Measurements from ENCODE around the gene FNDC10.
"Not testable (repeated sequence)": the region's sequence is repeated elsewhere in the genome, so short reads cannot be mapped to it uniquely, and the experiment has no call there.

FNDC10 gene

DNA sequence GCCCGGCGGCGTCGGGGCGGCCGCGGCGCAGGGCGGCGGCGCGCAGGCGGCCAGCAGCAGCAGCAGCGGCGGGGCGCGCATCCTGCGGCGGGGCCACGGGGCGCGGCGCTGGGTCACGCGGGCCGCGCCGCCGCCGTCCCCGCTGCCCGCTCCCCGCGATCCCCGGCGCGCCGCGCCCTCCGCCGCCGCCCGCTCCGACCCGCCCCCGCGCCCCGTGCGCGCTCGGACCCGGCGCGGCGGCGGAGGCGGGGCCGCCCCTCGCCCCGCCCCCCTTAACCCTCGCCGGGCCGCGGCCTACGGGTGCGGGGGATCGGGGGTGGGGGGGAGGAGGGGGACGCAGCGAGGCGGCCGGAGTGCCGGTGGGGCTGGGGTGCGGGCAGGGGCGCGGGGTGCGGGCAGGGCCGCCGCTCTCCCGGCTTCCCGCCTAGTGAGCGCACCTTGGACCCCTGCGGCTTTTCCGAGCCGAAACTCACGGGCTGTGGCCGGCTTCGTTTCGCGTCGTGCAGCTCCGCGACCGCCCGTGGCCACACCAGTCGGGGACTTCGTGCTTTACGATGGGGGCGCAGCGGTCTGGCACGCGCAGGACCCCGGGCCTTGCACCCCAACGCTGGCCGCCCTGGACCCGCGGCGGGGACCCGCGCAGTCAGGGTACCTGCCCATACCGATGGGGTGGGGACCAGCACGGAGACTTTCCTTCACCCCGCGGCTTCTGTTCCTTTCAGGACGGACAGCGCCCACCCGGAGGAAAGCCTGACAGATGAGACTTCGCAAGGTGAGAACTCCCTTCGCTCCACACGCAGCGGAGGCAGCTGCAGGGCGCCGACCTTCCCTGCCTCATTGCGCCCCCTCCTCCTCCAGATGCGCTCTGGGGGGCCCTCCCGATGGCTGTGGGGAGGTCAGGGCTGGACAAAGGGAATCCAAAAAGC is at the start of gene FNDC10:
Gene FNDC10, minus strand, starts transcription at position 201 of the 926 bp plus-strand sequence. Its CDS starts 120 bp downstream, at position 81.
- DNase-seq: no peak

DNA sequence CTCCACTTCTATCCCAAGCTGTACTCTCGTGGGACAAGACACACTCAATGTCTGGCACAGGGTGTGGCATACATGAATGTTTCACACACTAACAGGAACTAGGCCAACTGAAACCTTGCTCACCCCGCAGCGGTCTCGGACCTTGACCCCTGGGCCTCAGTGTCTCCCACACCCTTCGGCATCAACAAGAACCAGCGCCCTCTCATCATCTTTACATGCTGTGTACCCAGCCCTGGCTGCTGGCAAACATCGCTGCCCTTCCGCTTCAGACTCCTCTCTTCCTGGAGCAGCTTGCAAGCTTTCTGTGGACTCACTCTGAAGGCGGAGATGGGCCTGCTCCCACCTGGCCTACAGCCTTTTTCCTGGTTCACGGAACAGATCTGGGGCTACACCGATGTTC is 48.3 kb upstream of the FNDC10 start:
- not testable (repeated sequence) for DNase-seq

DNA sequence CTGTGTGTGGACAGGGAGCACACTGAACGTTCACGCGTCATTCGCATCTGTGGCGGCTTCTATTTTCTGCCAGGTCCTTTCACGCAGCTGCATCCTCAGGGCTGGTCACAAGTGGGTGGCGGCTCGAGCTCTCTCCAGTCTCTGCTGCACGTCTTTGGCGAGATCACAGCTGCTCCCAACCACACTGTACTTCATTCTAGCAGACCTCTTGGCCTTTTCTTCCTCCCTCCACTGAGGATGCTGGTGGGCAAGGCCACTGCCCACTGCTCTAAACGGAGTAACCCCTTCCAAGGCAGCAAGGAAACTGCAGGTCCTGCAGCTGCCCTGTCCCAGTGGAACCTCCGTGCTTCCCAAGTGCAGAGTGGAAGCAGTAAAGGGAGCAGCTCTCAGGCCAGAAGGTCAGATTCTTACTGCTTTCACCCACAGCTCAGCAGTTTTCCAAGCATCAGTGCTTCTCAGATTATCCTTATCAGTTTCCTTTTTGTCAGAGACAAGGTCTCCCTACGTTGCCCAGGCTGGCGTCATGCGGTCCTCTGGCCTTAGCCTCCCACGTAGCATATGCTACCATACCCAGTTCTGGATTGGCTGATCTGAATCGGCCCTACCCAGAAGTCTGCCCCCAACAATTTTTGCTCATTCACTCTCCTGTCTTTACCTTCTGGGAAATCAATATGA is 47.8 kb upstream of the FNDC10 start:
- not testable (repeated sequence) for DNase-seq

DNA sequence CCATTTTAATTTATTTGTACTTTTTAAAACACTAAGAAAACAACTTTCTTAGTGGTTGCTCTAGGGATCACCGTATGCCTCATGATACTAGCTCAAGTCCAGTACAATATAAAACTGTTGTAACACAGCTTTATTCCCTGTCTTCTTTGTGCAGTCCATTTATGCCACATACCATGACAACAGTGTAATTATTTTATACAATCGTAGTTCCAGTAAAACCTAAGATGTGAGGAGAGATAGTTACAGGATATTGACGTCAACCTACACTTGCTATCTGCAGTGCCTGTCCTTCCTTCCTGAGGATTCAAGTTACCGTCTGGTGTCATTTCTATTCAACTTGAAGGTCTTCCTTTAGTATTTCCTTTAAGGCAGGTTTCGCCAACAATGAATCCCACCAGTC is 46.4 kb upstream of the FNDC10 start:
- DNase-seq: not testable (repeated sequence)

DNA sequence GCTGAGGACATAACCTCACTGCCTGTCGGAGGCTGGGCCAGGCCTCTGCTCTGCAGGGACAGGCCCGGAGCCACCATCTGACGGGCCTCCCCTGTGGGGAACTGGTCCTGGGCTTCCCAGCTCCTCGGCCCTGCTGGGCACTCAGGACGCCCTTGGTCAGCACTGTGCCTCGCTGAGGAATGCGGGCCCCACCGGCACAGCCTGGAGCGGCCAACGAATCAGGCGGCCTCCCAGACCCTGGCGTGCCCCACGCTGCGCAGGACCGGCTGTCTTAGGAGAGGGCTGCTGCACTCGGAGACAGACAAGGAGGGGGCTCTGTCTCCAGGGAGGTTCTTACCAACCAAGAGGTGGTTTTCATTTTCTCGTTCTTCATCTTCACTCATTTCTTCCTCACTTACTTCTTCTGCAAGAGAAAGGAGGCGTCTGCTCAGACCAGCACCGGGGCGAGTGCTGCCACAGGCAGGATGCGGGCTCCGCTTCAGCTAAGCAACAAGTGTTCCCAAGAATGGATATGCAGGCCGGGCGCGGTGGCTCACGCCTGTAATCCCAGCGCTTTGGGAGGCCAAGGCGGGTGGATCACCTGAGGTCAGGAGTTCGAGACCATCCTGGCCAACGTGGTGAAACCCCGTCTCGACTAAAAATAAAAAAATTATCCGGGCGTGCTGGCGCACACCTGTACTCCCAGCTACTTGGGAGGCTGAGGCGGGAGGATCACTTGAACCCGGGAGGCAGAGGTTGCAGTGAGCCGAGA is 41.0 kb upstream of the FNDC10 start:
- not testable (repeated sequence) for DNase-seq

DNA sequence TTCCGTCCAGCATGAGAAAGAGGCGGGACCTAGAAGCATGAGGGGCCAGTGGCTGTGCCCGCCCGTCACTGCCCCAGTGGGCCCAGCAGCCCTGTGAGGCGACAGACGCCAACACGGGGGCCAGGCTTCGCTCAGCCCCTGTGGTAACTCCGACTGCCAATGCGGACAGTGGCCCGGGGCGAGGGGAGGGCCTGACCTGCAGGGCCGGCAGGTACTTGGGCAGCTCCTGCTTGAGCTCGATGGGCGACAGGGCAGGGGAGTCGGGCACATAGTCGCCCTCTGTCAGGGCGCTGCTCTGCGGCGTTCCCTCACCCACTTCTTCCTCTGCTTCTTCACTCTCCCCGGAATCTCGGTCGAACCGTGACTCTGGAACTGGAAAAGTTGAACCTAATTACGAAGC is 40.1 kb upstream of the FNDC10 start:
- DNase-seq: not testable (repeated sequence)

DNA sequence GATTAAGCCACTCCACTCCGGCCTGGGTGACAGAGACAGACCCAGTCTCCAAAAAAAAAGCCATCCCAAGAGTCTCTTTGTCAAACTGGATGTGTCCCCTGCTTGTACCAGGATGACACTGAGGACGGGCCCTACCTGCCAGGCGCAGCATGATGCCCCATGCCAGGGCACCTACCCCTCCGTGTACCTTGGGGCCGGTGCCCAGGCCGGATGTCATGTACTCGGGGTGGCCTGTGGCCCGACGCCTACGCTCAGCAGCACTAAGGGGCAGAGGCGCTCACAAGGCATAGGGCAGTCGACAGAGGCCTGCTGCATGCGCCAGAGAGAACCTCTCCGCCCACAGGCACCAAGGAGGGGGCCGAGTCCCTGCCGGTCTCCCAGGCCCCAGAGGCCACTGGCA is 39.4 kb upstream of the FNDC10 start:
- DNase-seq: not testable (repeated sequence)

DNA sequence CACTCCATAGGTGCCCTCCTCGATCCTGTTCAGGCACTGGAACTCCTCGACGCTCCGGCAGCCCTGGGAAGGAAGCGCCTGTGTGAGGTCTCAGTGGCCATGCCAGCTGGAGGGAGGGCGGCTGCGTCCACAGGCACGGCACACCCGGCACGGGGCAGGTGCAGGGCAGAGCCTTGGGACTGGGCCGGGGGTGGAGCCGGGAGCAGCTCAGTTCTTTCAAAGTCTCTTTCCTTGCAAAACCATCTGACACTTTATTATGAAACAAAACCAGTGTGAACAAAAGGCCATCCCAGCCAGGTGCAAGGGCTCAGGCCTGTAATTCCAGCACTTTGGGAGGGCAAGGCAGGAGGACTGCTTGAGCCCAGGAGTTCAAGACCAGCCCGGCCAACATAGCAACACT is 38.6 kb upstream of the FNDC10 start:
- DNase-seq: not testable (repeated sequence)

DNA sequence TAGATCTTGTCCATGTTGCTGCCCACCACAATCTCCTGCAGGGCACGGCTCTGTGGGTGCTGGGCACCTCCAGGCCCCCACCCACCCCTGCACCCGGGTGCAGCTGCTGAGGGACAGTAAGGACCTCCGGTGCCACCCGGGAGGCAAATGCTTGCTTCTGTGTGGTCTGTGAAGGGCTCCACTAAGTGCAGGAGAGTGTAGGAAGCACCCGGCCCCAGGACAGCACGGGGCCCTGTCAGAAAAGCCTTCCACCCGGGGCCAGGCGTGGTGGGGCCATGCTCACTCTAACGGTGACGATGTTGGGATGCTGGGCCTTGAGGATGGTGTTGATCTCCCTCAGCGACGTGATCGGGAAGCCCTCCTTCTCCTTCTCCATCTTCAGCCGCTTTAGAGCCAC is 37.5 kb upstream of the FNDC10 start:
- not testable (repeated sequence) for DNase-seq

DNA sequence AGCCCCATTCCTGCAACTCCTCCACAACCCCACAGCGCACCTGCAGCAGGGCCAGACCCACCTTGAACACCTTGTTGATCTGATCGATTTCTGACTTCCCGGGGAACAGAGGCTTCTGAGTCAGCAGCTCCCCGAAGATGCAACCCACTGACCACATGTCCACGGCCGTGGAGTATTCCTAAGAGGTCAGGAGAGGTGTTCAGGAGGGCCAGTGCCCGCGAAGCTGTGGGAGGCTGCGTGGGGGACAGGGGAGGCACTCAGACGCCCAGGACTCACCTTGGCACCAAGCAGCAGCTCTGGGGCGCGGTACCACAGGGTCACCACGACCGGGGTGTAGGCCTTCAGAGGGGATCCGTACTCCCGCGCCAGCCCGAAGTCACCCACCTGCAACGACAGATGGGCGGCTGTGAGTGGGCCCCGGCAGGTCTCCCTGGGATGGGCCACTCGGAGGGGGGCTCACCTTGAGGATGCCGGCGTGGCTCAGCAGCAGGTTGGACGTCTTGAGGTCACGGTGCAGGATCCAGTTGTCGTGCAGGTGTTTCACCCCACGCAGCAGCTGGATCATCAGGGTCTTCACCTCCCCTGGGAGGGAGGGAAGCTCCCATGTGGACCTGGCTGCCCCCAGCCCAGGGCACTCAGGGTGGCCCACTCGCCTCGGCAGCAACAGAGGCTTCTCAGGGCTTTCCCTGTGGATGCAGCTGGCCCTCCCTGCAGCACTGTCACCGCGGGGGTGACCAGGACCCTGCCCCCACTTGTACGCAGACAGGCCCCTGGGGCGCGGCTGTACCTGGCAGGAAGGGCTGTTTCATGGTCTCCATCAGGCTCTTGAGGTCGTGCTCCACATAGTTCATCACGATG is 36.9 kb upstream of the FNDC10 start:
- DNase-seq: not testable (repeated sequence)

DNA sequence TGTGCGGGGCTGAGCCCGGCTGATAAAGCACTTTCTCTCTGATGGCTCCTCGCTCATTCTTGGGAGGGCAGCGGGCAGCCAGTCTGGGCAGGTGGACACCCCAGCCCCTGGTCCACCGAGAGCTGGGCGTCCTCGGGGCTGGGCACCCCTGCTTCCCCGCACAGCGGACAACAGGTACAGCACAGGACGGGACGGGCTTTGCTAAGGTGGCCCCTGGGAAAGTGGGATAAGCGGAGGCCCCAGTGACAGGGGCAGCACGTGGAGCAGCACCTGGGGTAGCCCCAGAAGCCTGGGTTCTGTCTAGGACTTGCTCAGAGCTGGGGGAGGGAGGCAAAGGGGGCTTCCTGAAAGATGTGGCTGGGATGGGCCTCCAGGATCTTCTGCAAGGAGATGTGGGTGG is 34.7 kb upstream of the FNDC10 start:
- not testable (repeated sequence) for DNase-seq

DNA sequence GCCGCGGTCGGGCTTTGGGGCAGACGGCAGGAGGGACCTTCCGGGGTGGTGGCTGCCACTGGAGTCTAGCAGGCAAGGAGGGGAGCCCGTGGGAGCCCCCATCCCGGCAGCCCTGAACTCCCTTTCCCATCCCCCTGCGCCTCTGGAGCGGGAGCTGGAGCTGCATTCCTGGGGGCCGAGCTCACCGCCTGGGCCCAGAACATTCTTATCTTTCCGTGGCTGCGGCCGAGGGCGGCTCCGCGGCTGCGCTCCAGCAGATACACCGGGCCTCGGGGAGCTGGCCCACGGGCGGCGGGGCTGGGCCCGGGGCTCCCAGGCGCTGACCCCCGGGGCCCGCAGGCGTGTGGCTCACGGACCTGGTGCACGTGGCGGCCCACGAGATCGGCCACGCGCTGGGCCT is 33.5 kb upstream of the FNDC10 start:
- not testable (repeated sequence) for DNase-seq

DNA sequence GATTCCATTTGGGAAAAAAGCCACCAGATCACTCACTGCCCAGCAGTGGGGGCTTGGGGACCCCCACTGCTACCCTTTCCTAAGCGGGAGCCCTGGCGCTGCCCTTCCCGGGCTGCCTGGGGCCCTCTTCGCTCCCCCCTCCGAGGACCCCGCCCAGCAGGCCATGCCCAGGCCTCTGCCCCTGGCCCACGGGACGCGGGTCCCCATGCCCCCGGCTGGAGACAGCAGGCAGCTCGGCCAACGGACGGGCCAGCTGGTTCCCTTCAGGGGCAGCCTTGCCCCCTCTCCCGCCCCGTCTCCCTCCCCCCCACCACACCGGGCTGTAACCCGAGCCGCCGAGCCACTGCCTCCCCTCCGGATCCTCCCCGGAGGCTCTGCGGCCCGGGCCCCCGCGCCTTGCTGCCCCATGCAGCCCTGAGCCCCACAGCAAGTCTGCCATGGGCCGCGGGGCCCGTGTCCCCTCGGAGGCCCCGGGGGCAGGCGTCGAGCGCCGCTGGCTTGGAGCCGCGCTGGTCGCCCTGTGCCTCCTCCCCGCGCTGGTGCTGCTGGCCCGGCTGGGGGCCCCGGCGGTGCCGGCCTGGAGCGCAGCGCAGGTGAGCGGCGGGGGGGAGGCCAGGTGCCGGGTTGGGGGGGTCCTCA is 32.0 kb upstream of the FNDC10 start, which contains the start of gene MMP23B:
Gene MMP23B, plus strand, starts transcription at position 392 of the 639 bp plus-strand sequence. Its CDS starts 46 bp downstream, at position 438.
- no peak for DNase-seq

DNA sequence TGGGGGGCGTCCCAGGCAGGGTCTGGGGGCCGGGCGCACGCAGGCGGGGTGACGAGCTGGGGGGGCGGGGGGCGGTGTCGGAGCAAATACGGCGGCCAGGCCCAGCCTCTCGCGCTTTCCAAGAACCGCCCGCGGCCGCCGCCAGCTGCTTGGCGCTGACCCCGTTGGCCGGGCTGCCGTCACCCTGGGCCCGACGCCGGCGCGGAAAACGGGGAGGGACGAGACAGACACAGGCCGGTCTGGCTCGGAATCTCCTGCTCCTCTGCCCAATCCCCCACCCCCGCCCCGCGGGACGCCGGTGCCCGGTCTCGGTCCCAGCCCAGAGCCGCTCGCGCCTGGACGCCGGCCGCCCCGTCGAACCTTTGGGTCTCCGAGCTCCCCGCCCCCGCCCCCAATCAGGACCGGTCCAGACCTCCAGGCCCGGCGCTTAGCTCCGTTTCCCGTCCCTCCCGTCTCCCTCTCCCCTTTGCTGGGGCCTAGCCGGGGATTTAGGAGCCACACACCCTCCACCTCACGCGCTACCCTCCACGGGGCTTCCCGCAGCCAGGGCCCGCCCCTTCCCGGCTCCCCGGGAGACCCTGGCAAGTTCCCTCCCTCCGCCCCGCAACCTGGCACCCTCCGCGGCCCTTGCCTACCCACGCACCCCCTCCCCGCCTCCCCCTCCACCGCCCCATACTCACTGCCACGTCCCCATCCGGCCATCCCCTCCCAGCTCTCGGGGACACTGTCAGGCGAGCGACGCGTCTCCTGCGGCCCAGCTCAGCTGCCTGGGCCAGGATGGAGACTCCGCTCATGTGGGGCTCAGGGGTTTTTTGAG is 31.2 kb upstream of the FNDC10 start:
- DNase-seq: no peak

DNA sequence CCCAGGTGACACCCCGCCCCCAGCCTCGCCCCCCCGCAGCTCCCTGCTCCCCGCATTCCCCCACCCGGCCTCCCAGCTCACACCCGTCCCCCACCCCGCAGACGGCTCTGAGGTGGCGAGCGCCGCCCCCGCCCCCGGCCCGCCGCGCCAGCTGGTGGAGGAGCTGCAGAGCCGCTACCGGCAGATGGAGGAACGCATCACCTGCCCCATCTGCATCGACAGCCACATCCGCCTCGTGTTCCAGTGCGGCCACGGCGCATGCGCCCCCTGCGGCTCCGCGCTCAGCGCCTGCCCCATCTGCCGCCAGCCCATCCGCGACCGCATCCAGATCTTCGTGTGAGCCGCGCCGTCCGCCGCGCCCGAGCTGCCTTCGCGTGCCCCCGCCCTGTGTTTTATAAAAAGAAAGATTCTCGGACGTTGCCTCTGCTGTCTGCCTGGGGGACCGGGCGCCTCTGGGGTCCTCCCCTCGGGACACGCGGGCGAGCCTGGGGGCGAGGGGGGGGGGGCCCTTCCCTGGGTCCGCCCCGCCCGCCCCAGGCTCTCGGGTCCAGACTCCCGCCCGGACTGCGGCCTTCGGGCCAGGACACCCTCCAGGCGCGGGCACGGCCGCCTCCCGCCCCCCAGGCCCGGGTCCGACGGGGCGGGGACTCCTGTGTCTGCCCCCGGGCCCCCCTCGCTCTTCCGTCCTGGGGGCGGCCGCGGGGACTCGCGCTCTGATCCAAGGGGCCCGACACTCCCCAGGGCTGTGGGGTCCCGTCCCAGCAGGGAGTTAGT is 30.4 kb upstream of the FNDC10 start:
- DNase-seq: peak; percentile 97

DNA sequence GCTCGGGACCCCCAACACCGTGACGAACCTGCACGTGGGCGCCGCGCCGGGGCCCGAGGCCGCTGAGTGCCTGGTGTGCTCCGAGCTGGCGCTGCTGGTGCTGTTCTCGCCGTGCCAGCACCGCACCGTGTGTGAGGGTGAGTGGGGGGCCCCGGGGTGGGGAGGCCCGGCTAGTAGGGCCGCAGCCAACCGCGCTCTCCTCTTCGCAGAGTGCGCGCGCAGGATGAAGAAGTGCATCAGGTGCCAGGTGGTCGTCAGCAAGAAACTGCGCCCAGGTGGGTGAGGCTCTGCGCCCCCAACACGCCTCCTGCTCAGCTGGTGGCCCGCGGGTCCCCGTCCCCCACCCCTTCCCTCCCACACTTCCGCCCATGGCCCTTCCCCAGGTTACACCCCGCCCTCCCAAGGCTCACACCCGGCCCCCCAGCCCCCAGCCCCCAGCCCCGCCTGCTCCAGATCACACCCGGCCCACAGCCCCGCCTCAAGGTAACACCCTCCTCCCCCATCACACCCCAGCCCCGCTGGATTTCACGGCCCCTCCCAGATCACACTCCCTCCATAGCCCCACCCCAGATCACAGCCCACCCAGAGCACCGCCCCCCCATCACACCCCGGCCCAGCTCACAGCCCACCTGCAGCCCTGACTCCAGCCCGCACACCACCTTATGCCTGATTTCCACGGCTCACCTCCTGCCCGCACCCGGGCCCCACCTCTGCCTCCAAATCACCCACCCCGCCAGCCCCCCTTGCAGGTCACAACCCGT is 29.7 kb upstream of the FNDC10 start:
- DNase-seq: no peak

DNA sequence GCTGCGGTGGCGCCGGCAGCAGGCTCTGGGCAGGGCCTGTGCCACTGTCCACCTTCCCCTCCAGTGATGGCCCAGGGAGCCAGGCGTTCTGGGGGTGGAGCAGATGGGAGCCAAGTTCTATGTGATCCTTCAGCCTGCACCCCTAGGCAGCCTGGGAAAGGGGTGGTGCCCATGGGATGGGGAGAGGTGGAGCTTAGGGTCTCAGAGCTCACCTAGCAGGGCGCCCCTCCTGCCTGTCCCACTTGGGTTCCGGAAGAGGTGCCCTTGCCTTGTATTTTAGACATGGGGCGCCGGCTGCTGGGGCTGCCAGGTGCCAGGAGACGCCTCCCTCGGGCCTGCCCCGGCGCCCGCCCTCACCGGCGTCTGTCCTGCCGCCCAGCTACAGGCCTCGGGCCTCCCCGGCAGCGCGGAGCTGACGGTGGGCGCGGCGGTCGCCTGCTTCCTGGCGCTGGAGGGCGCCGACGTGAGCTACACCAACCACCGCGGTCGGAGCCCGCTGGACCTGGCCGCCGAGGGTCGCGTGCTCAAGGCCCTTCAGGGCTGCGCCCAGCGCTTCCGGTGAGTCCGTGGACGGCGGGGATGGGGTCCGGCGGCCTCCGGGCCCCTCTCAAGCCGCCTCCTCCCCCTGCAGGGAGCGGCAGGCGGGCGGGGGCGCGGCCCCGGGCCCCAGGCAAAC is 29.0 kb upstream of the FNDC10 start:
- DNase-seq: no peak

Measured in DMS153 (cell line).